Tibial artery (tissue), 4 donors: ENCODE measurements around the gene MIGA1.

Experiments used
- DNase-seq, 2 donors: peaks; one replicate each; pipeline ENCODE4 v3.0.0-alpha.2; 2019
- H3K27ac ChIP-seq, 2 donors: fragments of 200-600 bp; sonication (generic) in 1 of 2; 1 replicate in 1 of 2; 2 replicates in 1 of 2; pipeline ENCODE4 v1.5.1; 2018 to 2019; ENCODE audit warnings: mild to moderate bottlenecking in 1 of 2
- H3K27me3 ChIP-seq, 2 donors: fragments of 200-600 bp; sonication (generic) in 1 of 2; one replicate each; pipeline versions ENCODE4 v1.5.1 to v1.6.0; 2016 to 2019
- H3K36me3 ChIP-seq, 3 donors: fragments of 200-600 bp; sonication (generic) in 2 of 3; one replicate each; pipeline ENCODE4 v1.5.1; 2016 to 2019; ENCODE audit warnings: mild to moderate bottlenecking in 2 of 3
- H3K4me1 ChIP-seq, 4 donors: fragments of 200-600 bp; sonication (generic) in 2 of 4; 1 replicate in 3 of 4; 2 replicates in 1 of 4; pipeline ENCODE4 v1.5.1; 2016 to 2019
- H3K4me3 ChIP-seq, 2 donors: fragments of 200-600 bp; sonication (generic) in 1 of 2; 1 replicate in 1 of 2; 2 replicates in 1 of 2; pipeline ENCODE4 v1.5.1; 2018 to 2019; ENCODE audit warnings: mild to moderate bottlenecking in 2 of 2
- H3K9me3 ChIP-seq, 3 donors: fragments of 200-600 bp; sonication (generic) in 1 of 3; one replicate each; pipeline ENCODE4 v1.5.1; 2016 to 2019
- intact Hi-C: fragments of 100-400 bp; cut with DNase I; formaldehyde crosslinking; loops from one replicate; pipeline ENCODE4 v1.15.0; 2023; ENCODE audit warnings: low total_unique reads
- TF ChIP-seq, protein P1 (sequence below), 2 experiments: fragments of 200-600 bp in 1 of 2; fragments of 450-650 bp in 1 of 2; IDR thresholded peaks; one replicate each; pipeline ENCODE4 v1.5.1; 2017 to 2019; ENCODE audit warnings: antibody characterized with exemption in 2 of 2, mild to moderate bottlenecking in 1 of 2, moderate library complexity in 1 of 2

Gene MIGA1

DNA sequence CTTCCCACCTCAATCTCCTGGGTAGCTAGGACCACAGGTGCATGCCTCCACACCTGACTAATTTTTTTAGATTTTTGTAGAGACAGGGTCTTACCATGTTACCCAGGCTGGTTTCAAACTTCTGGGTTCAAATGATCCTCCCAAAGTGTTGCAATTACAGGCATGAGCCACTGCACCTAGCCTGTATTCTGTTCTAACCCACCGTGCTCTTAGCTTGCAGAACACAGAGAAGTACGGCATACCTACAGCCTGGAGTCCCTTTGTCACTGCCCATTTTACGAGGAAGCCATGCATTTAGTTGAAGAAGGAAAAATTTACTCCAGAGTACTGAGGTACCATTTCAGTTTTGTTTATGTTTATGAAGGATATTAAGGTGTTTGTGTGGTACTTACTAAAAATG lies 79.3 kb downstream of the MIGA1 start:
- no peaks in the 10 kb centered on the region for H3K9me3 ChIP-seq
- intact Hi-C loops = no loop called here
- peaks cover 0 to 16% (median 11%) of the 10 kb centered on the region in 3 donors for H3K36me3 ChIP-seq
- no peak for DNase-seq
- no peak overlapping the region for H3K4me3 ChIP-seq
- no peaks in the 10 kb centered on the region for H3K27me3 ChIP-seq
- H3K27ac ChIP-seq = no peak overlapping the region
- H3K4me1 ChIP-seq = peaks cover 0 to 30% (median 0%) of the 10 kb centered on the region in 4 donors
- TF ChIP-seq, protein P1, sequence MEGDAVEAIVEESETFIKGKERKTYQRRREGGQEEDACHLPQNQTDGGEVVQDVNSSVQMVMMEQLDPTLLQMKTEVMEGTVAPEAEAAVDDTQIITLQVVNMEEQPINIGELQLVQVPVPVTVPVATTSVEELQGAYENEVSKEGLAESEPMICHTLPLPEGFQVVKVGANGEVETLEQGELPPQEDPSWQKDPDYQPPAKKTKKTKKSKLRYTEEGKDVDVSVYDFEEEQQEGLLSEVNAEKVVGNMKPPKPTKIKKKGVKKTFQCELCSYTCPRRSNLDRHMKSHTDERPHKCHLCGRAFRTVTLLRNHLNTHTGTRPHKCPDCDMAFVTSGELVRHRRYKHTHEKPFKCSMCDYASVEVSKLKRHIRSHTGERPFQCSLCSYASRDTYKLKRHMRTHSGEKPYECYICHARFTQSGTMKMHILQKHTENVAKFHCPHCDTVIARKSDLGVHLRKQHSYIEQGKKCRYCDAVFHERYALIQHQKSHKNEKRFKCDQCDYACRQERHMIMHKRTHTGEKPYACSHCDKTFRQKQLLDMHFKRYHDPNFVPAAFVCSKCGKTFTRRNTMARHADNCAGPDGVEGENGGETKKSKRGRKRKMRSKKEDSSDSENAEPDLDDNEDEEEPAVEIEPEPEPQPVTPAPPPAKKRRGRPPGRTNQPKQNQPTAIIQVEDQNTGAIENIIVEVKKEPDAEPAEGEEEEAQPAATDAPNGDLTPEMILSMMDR (IDR thresholded peaks at IDR 0.05) = no peak

GRCh38 chr1:77859248-77859647 lies 79.8 kb downstream of the MIGA1 start:
- TF ChIP-seq, protein P1 (IDR thresholded peaks at IDR 0.05) = no peak
- no peak for DNase-seq
- H3K36me3 ChIP-seq = peaks cover 0 to 21% (median 15%) of the 10 kb centered on the region in 3 donors
- H3K27me3 ChIP-seq = no peaks in the 10 kb centered on the region
- H3K27ac ChIP-seq = no peak overlapping the region
- H3K9me3 ChIP-seq = no peaks in the 10 kb centered on the region
- peaks cover 0 to 30% (median 0%) of the 10 kb centered on the region in 4 donors for H3K4me1 ChIP-seq
- no peak overlapping the region for H3K4me3 ChIP-seq
- intact Hi-C loops = no loop called here

DNA sequence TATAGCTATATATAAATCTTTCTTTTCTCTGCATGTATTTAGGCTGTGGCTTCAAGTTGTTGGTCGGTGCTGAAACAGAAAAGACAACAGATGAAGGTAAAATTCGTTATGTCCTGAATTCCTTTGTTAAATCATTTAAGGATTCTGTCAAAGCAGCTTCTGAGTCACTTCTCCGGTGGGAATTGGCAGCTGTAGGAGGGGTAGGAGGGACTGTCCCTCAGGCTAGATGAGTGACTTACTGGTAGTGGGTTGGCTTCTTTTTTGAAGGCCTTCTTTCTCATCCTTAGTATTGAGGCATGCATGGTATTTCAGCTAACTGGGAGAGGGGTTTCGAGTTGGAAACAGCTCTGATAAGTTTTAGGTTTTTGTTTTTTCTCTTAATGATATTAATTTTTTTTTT lies 86.8 kb downstream of the MIGA1 start:
- Histone ChIP-seq H3K36me3 (peaks cover 8 to 54% (median 25%) of the 10 kb centered on the region in 3 donors), H3K9me3 (no peaks in the 10 kb centered on the region), H3K4me3 (no peak overlapping the region), H3K27ac (no peak overlapping the region), H3K4me1 (no peaks in the 10 kb centered on the region), H3K27me3 (no peaks in the 10 kb centered on the region)
- intact Hi-C loops = no loop called here
- TF ChIP-seq, protein P1 (IDR thresholded peaks at IDR 0.05) = no peak
- DNase-seq = no peak

DNA sequence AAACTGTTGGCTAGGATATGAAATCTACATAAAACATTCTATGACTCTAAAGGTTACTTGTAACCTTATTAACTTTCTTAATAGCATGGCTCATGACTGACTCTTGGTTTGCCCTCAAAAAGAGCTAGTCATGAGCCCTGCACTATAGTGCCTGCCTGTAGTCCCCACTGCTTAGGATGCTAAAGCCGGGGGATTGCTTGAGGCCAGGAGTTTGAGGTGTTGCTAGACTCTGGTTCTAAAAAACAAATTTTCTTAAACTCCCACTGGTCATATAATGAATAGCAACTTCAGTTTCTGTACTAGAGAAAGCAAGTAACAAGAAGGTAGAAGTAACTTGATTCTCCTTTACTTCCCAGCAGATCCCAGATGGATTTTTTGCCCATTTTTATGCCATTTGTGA lies 93.2 kb downstream of the MIGA1 start:
- no peaks in the 10 kb centered on the region for H3K27me3 ChIP-seq
- TF ChIP-seq, protein P1 (IDR thresholded peaks at IDR 0.05) = no peak
- H3K9me3 ChIP-seq = no peaks in the 10 kb centered on the region
- intact Hi-C loops = no loop called here
- DNase-seq = no peak
- H3K4me1 ChIP-seq = peaks cover 0 to 6% (median 0%) of the 10 kb centered on the region in 4 donors
- no peak overlapping the region for H3K4me3 ChIP-seq
- H3K27ac ChIP-seq = no peak overlapping the region
- H3K36me3 ChIP-seq = peaks cover 0 to 17% (median 8%) of the 10 kb centered on the region in 3 donors

DNA sequence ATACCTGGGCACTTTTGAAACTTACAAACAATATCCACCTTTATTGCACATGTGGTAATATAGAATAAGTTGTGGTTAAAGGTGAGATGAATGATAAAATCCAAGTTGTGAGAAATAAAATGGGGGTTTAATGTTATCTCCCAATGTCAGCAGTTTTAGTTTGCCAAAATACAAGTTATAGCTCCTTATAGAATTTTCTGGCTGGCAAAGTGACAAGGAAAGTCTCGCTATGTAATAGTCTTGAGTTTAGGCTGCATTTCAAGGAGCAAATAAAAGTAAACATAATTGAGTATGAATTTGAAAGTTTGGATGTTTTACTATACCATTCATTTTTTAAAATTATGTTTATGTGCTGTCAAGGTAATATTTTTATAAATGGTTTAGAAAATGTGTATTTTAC lies 94.0 kb downstream of the MIGA1 start:
- TF ChIP-seq, protein P1 (IDR thresholded peaks at IDR 0.05) = no peak
- Histone ChIP-seq H3K4me1 (peaks cover 0 to 6% (median 0%) of the 10 kb centered on the region in 4 donors), H3K36me3 (peaks cover 0 to 9% (median 2%) of the 10 kb centered on the region in 3 donors), H3K4me3 (no peak overlapping the region), H3K9me3 (no peaks in the 10 kb centered on the region), H3K27ac (no peak overlapping the region), H3K27me3 (no peaks in the 10 kb centered on the region)
- intact Hi-C loops = no loop called here
- no peak for DNase-seq
